Fibroblast of skin of right quadriceps (primary cell): ENCODE measurements around the gene RBM38.
"Not testable (repeated sequence)": the region's sequence is repeated elsewhere in the genome, so short reads cannot be mapped to it uniquely, and the experiment has no call there.

Source experiments
- DNase-seq: peaks from one replicate; pipeline ENCODE4 v3.0.0-alpha.2; 2013

Gene RBM38

DNA sequence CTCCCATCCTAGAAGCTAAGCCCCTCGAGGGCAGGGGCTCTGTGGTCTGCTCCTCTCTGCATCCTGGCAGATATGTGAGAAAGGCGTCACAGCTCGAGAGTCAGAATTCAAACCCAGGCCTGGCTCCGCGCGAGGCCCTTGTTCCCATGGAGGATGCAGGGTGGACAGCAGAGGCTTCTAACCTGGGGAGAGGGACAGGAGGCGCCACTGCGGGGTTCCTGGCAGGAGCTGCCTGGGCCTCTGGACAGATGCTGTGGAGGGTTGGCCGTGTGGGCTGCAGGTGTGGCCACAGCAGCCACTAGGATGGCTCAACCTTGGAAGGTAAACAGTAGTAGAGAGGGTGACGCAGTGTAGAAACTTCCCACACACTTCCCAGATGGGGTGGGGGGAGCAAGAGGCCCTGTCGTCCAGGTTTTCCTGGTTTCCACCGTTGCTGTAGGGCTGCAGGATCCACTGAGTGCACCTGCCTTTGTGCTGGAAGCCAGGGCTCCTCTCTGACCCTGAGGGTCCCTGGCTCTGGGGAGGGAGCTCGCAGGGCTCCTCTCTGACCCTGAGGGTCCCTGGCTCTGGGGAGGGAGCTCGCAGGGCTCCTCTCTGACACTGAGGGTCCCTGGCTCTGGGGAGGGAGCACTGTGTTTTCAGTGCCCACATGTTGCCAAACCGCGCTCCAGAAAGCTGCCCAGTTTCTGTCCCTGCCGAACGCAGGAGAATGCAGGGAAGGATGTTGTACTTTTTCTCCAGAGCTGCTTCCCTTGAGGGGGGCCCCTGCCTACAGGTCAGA, 14.2 kb downstream of the RBM38 start:
- DNase-seq = no peak

DNA sequence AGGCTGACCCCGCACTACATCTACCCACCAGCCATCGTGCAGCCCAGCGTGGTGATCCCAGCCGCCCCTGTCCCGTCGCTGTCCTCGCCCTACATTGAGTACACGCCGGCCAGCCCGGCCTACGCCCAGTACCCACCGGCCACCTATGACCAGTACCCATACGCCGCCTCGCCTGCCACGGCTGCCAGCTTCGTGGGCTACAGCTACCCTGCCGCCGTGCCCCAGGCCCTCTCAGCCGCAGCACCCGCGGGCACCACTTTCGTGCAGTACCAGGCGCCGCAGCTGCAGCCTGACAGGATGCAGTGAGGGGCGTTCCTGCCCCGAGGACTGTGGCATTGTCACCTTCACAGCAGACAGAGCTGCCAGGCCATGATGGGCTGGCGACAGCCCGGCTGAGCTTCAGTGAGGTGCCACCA, 16.4 kb downstream of the RBM38 start:
- DNase-seq = no peak

DNA sequence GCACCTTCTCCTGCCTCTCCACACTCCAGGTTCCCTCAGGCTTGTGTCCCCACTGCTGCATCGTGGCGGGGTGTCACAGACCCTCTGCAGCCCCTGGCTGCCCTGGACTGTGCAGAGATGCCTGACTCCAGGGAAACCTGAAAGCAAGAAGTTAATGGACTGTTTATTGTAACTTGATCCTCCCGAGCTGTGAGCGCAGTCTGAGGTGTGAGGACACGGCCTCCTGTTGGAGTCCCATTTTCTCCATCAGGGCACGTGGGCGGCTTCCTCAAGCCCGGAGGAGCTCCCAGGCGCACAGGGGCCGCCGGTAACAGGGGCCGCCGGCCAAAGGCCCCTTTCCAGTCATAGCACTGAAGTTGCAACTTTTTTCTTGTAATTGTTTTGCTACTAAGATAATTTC, 16.9 kb downstream of the RBM38 start:
- DNase-seq = no peak

DNA sequence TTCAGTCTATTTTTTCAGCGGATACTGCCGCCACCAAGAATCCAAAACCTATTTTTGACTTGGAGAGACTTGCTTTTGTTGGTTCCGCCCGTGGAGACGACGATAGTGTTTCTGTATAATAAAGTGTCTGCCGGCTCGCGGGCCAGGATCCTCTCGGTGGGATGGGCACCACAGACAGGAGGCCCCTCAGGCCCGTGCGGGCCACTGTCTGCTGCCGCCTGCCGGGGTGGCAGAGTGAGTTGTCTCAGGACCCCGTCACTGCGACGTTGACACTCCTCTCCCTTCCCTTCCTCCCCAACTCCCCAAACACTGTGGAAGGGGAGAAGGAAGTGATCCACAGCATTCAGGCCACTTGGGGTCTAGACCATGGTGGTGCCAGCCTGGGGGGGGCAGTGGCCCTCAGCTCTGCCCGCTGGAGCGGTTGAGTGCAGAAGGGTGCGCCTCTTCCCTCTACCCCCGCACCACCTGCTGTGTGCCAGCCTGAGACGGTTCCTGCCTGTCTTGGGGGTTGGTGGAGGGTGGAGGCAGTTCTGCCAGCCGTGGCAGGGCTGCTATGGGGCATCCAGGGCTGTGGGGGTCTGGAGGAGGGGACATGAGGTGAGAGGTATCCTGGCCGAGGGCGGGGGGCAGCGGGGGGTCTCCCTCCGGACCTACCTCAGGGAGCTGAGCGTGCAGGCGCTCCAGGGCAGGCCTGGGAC, 17.5 kb downstream of the RBM38 start:
- no peak for DNase-seq

DNA sequence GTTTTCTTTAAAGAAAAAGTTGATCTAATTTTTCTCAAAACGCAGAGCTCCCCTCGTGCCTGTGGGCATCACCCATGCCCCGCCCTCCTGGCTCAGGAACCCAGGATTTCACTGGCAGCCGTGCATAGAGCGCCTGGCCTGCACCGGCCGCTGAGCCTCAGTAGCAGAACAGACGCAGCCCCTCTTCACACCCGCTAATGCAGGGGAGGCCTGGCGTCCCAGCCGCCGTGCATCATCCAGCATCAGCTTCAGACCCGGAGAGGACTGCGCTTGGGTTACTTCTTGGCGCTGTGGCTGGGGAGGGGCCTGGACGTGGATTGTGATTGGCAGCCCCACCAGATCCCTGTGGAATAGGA, 18.1 kb downstream of the RBM38 start:
- DNase-seq = no peak

DNA sequence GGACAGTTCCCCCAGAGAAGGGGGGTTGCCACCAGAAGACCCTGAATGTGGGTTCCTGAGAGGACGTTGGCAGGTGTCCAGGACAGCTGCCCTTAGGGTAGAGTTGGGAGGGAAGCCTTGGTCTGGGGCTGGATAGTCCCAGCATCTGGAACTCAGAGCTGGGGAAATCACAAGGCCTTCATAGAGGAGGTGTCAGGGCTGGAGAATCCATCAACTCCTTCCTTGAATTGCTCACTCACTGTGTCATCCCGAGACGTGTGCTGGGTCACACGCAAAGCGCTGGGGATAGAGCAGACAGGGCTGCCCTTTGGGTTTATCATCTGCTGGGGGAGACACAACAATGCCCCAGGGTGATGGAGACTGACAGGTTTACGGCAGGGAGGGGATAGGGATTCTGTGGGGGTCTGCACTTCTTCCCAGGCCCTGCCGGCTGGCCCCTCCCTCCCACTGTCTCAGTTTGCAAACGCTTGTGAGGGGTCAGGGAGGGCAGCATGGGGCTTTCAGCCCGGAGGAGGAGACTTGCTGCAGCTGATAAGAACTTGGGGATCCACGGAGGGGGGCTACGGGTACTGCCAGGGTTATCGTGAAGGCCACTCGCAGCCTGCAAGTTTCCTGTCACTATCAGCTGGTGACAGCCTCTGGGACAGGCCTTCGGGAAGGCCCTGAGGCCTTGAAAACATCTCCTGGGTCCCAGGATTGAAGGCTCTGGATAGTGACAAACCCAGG, 18.6 kb downstream of the RBM38 start:
- DNase-seq = no peak

DNA sequence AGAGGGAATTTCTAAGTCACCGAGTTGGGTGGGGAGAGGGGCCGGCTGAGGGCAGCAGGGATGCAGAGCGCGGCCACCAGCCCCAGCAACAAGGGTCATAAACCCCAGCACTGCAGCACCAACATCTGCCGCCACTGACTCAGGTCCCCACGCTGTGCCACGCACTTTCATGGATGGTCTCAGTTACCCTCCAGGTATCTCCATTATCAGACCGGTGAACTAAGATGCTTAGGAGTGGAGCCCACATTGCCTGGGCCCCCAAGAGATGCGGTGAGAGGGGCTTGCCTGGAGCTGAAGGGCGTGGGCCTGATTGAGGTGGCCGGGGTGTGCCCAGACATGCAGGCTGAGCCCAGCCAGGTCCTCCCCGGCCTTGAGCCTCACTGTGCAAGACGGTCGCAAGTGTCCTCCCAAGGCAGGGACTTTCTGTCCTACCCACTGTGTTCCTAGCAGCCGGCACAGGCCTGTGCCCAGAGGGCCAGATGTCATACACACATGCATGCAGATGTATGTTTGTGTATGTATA, 19.3 kb downstream of the RBM38 start:
- DNase-seq = no peak

DNA sequence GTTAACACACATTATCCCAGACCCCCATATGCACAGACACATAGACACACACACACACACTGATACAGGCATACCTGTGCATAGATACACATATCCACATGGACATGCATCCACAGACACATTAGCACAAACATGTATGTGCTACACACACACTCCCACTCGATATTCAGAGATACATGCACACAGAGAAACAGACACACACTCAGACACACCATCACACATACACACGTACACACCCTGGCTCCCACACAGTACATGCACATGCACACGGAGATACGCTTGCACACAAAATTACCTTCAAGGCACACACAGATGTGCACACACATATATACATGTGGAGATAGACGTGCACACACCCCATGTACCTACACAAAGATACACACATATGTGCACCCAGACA, 19.7 kb downstream of the RBM38 start:
- DNase-seq = no peak

DNA sequence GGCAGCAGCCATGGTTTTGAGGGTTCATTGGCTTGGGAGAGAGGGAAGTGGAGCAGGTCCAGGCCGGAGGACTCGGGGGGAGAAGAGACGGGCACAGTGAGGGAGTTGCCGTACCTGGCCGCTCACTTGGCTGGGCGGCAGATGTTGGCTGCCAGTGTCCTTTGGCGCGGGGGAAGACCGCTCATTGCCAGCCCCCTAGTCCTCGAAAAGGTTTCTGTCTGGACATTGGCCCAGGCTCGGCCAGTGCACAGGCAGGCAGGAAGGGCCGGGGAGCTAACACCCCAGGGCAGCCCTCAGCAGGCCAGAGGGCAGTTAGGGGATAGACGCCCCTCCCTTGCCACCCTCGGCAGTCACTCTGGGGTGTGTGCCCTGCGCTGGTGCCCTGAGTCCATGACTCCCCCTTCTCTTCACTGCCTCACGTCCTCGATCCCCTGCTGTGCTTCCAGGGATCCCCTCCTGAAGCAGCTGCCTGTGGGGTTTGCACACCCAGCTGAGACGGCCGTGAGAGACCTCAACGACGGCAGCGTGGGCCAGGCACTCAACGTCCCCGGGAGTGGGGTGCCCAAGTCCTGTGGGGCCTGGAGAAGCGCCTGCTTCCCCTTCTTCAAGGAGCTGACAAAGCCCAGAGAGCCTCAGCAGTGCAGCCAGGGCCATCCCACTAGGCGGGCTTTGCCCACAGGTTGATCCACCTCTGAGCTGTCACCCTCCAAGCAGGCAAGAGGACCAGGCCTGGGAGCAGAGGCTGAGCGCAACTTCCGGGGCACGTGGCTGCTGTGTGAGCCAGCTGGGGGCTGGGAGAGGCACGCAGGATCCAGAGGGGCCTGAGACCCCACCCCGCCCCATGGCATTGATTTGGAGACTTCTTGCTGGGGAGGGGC, 20.4 kb downstream of the RBM38 start:
- no peak for DNase-seq

DNA sequence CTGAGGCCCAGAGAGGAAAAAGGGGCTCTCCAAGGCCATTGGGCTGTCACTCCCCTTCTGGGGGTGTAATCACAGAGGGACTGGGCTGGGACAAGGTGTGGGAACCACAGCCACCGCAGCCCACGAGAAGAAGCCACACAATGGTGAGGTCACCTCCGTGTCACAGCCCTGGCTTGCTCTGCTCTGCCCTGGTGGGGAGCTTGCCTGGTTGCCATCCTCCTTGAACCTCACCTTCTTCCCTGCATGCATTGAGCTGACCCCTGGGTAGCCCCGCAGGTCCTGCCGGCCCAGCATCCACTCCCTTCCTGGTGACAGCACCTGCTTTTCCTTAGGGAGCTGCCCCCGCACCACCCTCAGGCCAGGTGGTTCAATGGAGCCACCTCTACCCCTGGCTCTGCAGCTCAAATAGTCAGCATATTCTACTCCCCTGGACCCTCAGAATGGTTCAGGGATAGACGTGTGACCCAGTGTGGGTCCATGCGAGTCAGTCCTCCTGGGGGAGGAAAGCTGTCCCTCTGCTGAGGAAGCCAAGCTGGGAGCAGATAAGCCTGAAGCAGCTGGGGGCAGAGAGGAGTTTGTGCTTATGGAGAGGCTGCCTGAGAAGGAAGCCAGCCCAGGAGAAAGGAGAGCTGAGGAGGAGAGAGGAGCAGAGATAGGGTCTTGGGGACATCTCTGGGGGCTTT, 21.3 kb downstream of the RBM38 start:
- DNase-seq = no peak

DNA sequence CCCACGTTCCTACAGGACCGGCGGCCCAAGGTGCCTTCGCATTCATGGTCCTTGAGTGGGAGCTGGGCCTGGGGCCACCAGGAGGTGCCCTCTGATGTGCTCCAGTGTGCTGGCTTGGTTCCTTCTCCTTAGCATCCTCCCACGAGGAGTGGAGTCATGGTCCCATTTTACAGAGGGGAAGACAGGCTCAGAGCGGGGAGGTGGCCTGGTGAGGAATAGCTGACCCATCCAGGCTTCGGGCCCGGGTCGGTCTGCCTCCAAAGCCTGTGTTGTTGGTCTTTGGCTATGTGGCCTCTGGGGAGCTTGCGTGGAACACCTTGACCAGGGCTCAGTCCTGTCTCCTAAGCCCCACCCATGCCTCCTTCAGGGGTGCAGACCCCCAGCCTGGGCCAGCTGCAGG, 22.8 kb downstream of the RBM38 start:
- DNase-seq = no peak

DNA sequence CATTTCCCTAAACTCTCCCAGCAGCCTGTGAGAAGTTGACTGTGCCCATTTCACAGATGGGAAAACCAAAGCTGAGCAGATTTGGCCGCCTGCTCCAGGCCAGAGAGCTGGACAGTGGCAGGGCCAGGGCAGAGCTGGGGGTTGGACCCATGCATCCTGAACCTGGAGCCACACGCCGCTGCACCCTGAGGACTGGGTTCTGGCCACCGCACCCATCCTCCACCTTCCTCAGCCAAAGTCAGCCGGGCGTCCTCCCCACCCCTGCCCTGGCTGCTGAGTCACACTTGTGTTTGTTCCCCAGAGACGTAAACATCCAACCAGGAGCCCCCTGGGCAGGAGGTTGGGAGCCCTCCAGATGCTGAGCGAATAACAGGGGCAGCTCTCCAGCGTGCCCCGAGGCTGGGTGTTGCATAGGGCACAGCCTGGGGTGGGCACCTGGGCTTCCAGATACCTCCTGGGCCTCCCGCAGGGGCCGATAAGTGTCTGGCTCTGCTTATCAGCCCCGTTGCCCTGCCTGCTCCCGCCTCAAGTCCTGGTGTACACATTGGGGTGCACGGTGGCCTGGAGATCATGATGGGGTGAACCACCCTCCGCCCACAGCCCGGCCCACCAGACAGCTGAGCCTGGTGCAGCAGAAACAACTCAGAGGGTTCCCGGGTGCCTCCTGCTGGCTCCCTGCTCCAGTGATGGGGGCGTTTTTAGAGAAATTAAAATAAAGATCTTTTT, 23.8 kb downstream of the RBM38 start:
- DNase-seq = no peak

DNA sequence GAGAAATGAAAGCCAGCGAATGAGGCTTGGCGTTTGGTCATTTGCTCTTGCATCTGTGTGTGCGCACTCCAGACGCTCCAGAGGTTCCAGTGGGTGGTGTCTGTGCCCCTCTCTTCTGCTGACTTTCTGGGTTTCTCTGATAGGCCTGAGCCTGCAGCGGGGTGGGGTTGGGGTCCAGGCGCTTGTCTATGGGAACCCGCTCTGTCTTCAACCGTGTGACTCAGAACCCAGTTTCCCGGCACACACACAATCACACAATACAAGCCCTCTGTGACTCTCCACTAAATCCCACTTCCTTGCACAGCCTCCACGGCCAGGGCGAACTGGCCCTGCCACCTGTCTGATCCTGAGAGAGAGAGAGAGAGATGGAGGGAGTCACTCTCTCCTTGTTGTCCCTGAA, 24.6 kb downstream of the RBM38 start:
- DNase-seq = no peak

DNA sequence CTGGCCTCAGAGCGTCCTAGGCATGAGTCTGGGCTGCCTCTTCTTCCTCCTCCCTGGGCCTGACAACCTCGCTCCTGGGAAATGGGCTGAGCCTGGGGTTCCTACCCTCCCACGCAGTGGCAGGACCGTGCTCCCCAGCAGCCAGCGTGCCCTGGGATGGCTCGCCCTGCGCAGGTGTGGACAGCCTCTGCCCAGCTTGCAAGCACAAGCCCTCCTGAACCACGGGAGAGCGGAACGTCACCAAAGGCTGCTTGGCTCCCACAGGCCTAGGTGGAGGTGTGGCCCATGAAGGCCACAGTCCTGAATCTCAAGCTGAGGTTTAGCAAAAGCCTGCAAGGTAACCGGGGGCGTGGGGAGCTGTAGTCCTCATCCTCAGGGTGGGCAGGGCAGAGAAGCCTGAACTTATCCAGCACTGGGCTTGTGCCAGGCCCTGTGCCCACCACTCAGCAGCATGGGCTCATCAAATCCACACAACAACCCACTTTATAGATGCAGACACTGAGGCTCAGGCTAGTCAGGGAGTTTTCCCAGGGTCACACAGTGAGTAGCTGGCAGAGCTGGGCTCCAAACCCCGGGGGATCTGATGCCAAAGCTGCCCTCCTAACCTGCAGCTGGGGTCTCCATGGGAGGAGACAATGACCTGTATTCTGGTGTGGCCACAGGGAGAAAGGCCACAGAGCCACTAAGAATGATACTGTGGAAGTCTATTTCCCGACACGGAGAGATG, 25.3 kb downstream of the RBM38 start:
- DNase-seq = no peak

DNA sequence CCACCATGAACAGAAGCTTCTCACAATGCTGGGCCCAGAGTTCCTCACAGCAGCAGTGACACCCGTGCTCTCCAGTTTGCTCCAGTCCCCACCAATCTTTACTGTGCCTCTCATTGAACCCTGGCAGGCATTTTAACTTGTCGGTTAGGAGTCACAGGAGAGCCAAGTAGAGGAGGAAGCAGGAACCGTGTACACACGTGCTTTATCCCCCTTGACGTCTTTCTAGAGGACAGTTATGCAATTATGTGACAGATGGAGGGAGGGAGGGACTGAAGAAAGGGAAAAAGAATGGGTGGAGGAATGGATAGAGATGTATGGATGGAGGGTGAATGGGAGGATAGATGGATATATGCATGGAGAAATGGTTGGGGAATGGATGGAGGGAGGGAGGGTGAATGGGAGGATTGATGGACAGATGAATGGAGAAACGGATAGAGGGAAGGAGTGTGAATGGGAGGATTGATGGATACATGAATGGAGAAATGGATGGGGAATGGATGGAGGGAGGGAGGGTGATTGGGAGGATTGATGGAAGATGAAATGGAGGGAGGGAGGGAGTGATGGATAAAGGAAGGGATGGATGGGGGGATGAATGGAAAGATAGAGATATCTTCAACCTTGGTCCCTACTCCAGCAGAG, 26.0 kb downstream of the RBM38 start:
- no peak for DNase-seq

DNA sequence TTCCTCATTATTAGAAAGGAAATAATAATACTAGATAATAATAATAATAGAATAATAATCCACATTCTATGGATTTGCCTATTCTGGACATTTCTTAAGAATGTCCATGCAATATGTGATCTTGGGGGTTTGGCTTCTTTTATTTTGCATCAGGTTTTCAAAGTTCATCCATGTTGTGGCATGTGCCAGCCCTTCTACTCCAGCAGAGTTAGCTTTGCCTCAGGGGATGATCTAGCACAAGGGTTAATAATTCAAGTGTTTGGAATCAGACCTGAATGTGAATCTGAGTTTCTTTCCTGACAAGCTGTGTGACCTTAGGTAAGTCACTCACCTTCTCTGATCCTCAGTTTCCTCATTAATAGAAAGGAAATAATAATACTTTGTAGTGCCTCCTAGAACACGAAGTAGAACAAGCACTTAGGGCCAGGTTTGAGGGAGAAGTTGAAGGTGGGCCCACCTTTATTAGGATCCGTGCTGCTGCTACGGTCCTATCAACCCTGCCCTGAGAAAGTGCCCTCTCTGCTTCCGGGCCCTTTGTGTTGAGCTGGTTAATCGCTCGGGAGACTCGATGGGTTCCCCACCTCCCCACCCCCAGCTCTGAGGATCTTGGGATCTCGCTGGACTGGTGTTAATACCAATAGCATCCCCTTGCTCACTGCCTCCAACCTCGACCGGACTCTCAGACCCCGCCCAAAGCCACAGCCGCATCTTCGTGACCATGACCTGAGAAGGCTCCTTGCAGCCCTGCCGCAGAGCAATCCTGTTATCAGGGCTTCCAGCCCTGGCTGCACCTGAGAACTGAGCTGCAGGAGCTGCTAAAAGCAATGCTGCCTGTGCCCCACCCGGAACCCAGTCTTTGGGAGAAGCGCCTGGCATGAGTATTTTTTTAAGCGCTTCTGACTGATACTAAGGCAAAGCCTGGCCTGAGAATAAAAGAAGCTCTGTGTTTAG, 26.9 kb downstream of the RBM38 start:
- no peak for DNase-seq

DNA sequence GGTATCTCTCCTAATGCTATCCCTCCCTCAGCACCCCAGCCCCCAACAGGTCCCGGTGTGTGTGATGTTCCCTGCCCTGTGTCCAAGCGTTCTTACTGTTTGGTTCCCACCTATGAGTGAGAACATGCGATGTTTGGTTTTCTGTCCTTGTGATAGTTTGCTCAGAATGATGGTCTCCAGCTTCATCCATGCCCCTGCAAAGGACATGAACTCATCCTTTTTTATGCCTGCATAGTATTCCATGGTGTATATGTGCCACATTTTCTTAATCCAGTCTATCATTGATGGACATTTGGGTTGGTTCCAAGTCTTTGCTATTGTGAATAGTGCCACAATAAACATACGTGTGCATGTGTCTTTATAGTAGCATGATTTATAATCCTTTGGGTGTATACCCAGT, 28.3 kb downstream of the RBM38 start:
- DNase-seq = not testable (repeated sequence)

DNA sequence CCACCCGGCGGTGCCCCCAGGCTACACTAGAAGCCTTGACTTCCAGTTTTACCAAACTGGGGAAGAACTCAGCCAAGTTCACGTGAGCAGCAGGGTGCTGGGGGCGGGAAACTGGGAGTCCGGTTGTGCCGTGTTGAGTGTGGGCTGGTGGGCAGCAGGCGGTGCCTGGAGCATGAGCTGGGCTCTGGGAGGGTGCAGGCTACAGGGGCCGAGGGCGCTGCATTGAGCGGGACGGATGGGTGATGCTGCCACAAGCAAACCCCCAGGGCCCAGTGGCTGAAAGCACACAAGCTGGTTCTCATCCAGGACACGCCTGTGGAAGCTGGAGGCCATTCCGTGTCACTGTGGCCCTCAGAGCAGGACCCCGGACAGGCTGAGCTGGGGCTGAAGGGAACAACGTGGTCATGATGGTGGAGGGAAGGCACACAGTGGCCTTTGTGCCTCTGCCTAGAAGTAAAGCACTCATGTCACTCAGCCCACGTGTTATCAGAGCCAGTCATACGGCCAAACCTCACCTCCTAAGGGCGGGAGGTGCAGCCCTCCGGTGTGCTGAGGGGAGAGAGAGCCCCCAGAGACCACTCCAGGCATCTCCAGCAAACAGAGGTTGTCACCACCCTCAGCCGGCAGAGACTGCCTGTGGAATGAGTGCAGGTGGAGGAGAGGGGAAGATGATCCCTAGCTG, 29.5 kb downstream of the RBM38 start:
- DNase-seq = no peak
